ENCODE results near the gene B3GNT2.

The B3GNT2 gene

GRCh38 chr2:62200291-62200841 is 4.5 kb downstream of the B3GNT2 start:
- Histone ChIP-seq H2AFZ (ENCODE audit: low read length) (no peak overlapping the region), H3K9ac (ENCODE audit: low read depth, low read length, poor library complexity, severe bottlenecking) (peak overlapping the region; percentile 95), H3K9me3 (ENCODE audit: insufficient read depth, low read depth, low read length) (no peaks in the 10 kb centered on the region), H3K9me2 (replicated peaks; ENCODE audit: low read depth, low read length) (no peaks in the 10 kb centered on the region), H3K36me3 (ENCODE audit: insufficient read depth, low read length) (peaks cover 64% of the 10 kb centered on the region; the same call in 1 of the 2 replicates), H4K20me1 (ENCODE audit: insufficient read depth, low read length, poor library complexity, severe bottlenecking) (peaks cover 89% of the 10 kb centered on the region), H3K27me3 (ENCODE audit: insufficient read depth, low read length, poor library complexity, severe bottlenecking) (peaks cover 18% of the 10 kb centered on the region), H3K79me2 (ENCODE audit: insufficient read depth, low read length) (peaks cover 99% of the 10 kb centered on the region), H3K4me1 (ENCODE audit: insufficient read depth, low read length, poor library complexity, severe bottlenecking) (peaks cover 41% of the 10 kb centered on the region), H3K4me2 (ENCODE audit: low read depth, low read length, poor library complexity, severe bottlenecking) (peak overlapping the region; percentile 88), H3F3A (ENCODE audit: low read depth) (no peaks in the 10 kb centered on the region), H3K4me3 (ENCODE audit: low read length, poor library complexity, severe bottlenecking) (peak overlapping the region; percentile 86)
- TF ChIP-seq EZH2phosphoT487 (IDR thresholded peaks at IDR 0.05; ENCODE audit: borderline replicate concordance) = no peak

- Histone ChIP-seq H4K20me1 (ENCODE audit: insufficient read depth, low read length, poor library complexity, severe bottlenecking) (peaks cover 94% of the 10 kb centered on the region), H3K4me2 (ENCODE audit: low read depth, low read length, poor library complexity, severe bottlenecking) (peak overlapping the region; percentile 88)
- TF ChIP-seq EZH2phosphoT487 (IDR thresholded peaks at IDR 0.05; ENCODE audit: borderline replicate concordance) (no peak), CTCF (conservative IDR thresholded peaks at IDR 0.05; ENCODE audit: low read length) (no peak)
Observed at GRCh38 chr2:62200868-62201267, 5.0 kb downstream of the B3GNT2 start.

GRCh38 chr2:62201307-62201706 is 5.4 kb downstream of the B3GNT2 start:
- no peak for TF ChIP-seq CTCF (conservative IDR thresholded peaks at IDR 0.05; ENCODE audit: low read length)
- peaks cover 73% of the 10 kb centered on the region; the same call in 1 of the 2 replicates for H3K36me3 ChIP-seq (ENCODE audit: insufficient read depth, low read length)
- H3K9me2 ChIP-seq (replicated peaks; ENCODE audit: low read depth, low read length) = no peaks in the 10 kb centered on the region
- H3K4me3 ChIP-seq (ENCODE audit: low read length, poor library complexity, severe bottlenecking) = peak overlapping the region; percentile 86
- peaks cover 15% of the 10 kb centered on the region for H3K27me3 ChIP-seq (ENCODE audit: insufficient read depth, low read length, poor library complexity, severe bottlenecking)
- no peaks in the 10 kb centered on the region for H3F3A ChIP-seq (ENCODE audit: low read depth)
- H3K79me2 ChIP-seq (ENCODE audit: insufficient read depth, low read length) = peaks cover 100% of the 10 kb centered on the region
- no peak overlapping the region for H2AFZ ChIP-seq (ENCODE audit: low read length)
- no peaks in the 10 kb centered on the region for H3K9me3 ChIP-seq (ENCODE audit: insufficient read depth, low read depth, low read length)
- peaks cover 98% of the 10 kb centered on the region for H4K20me1 ChIP-seq (ENCODE audit: insufficient read depth, low read length, poor library complexity, severe bottlenecking)
- H3K4me1 ChIP-seq (ENCODE audit: insufficient read depth, low read length, poor library complexity, severe bottlenecking) = peaks cover 48% of the 10 kb centered on the region
- peak overlapping the region; percentile 88 for H3K4me2 ChIP-seq (ENCODE audit: low read depth, low read length, poor library complexity, severe bottlenecking)
- H3K9ac ChIP-seq (ENCODE audit: low read depth, low read length, poor library complexity, severe bottlenecking) = peak overlapping the region; percentile 95

More at GRCh38 chr2:62200868-62201267, 5.0 kb downstream of the B3GNT2 start:
- Histone ChIP-seq H3K79me2 (ENCODE audit: insufficient read depth, low read length) (peaks cover 99% of the 10 kb centered on the region), H3K36me3 (ENCODE audit: insufficient read depth, low read length) (peaks cover 69% of the 10 kb centered on the region; the same call in 1 of the 2 replicates), H3K9me2 (replicated peaks; ENCODE audit: low read depth, low read length) (no peaks in the 10 kb centered on the region), H2AFZ (ENCODE audit: low read length) (no peak overlapping the region), H3K4me1 (ENCODE audit: insufficient read depth, low read length, poor library complexity, severe bottlenecking) (peaks cover 43% of the 10 kb centered on the region), H3K9ac (ENCODE audit: low read depth, low read length, poor library complexity, severe bottlenecking) (peak overlapping the region; percentile 95), H3K9me3 (ENCODE audit: insufficient read depth, low read depth, low read length) (no peaks in the 10 kb centered on the region), H3K4me3 (ENCODE audit: low read length, poor library complexity, severe bottlenecking) (peak overlapping the region; percentile 86), H3K27me3 (ENCODE audit: insufficient read depth, low read length, poor library complexity, severe bottlenecking) (peaks cover 18% of the 10 kb centered on the region), H3F3A (ENCODE audit: low read depth) (no peaks in the 10 kb centered on the region)

Data from Loucy (cell line).